CD4-positive, CD25-positive, alpha-beta regulatory T cell (primary cell): ENCODE results near the gene PPP1R1A. TPM values are rescaled to one million over a fixed set of nuclear protein-coding genes. Genes with fewer than 3 reads are reported as not detected.

Experiments used
- ATAC-seq, 2 donors: fragments of 150-1000 bp; cut with Tn5 transposase; one replicate each; pipeline ENCODE4 v1.10.0; 2021; ENCODE audit warnings: low read depth in 2 of 2, moderate number of reproducible peaks in 2 of 2, moderate library complexity in 1 of 2
- DNase-seq, 3 donors: peaks; one replicate each; pipeline versions ENCODE4 v3.0.0 to v3.0.0-alpha.2; 2012 to 2022; ENCODE audit warnings: mixed read lengths in 1 of 3
- H3K27ac ChIP-seq: one replicate; pipeline ENCODE4 v1.7.0; 2013; ENCODE audit warnings: mild to moderate bottlenecking, low read length; ENCODE audit not compliant: insufficient read depth, poor library complexity, severe bottlenecking
- H3K27me3 ChIP-seq: one replicate; pipeline ENCODE4 v1.7.0; 2013; ENCODE audit warnings: low read length; ENCODE audit not compliant: control insufficient read depth, insufficient read depth
- H3K36me3 ChIP-seq: one replicate; pipeline ENCODE4 v1.7.0; 2013; ENCODE audit warnings: mild to moderate bottlenecking, low read length, moderate library complexity; ENCODE audit not compliant: control insufficient read depth, insufficient read depth
- H3K4me1 ChIP-seq: 2 replicates; pipeline ENCODE4 v1.7.0; 2013; ENCODE audit warnings: mild to moderate bottlenecking, low read length; ENCODE audit not compliant: insufficient read depth, control insufficient read depth, poor library complexity, severe bottlenecking
- H3K4me3 ChIP-seq: one replicate; pipeline ENCODE4 v1.7.0; 2013; ENCODE audit warnings: low read depth, mild to moderate bottlenecking, low read length, moderate library complexity
- H3K9me3 ChIP-seq, 2 experiments: 1 replicate in 1 of 2; 2 replicates in 1 of 2; pipeline ENCODE4 v1.7.0; 2013; ENCODE audit warnings: low read length in 2 of 2, mild to moderate bottlenecking in 1 of 2, moderate library complexity in 1 of 2; ENCODE audit not compliant: control insufficient read depth in 2 of 2
- H3K27ac Mint-ChIP-seq, 3 donors: one replicate each; pipeline ENCODE4 v1.8.0; 2020 to 2022; ENCODE audit warnings: mild to moderate bottlenecking in 3 of 3, mixed read lengths in 3 of 3, moderate library complexity in 2 of 3
- H3K27me3 Mint-ChIP-seq: one replicate; pipeline ENCODE4 v1.8.0; 2022; ENCODE audit warnings: mild to moderate bottlenecking, mixed read lengths
- H3K36me3 Mint-ChIP-seq: one replicate; pipeline ENCODE4 v1.8.0; 2020; ENCODE audit warnings: mixed read lengths
- H3K4me1 Mint-ChIP-seq, 4 donors: one replicate each; pipeline ENCODE4 v1.8.0; 2020 to 2022; ENCODE audit warnings: mixed read lengths in 4 of 4, mild to moderate bottlenecking in 1 of 4
- H3K4me3 Mint-ChIP-seq, 4 donors: one replicate each; pipeline ENCODE4 v1.8.0; 2020 to 2022; ENCODE audit warnings: mild to moderate bottlenecking in 4 of 4, mixed read lengths in 4 of 4, moderate library complexity in 3 of 4
- H3K9me3 Mint-ChIP-seq, 7 donors: one replicate each; pipeline ENCODE4 v1.8.0; 2020 to 2022; ENCODE audit warnings: mixed read lengths in 7 of 7, mild to moderate bottlenecking in 3 of 7, moderate library complexity in 2 of 7
- polyA plus RNA-seq, 4 donors: library from polyadenylated mRNA; unstranded; fragments of 300-500 nt; fragmentation: Illumina TruSeq; gene quantifications; one replicate each; pipeline ENCODE4 v1.2.3, GENCODE V29; 2021
- total RNA-seq: library from RNA; stranded (reverse); gene quantifications from one replicate; pipeline ENCODE4 v1.2.3, GENCODE V29; 2022

The PPP1R1A gene
- total and polyA plus RNA-seq, 5 donors from 2014 or later: not detected

GRCh38 chr12:54543526-54543925, 44.9 kb downstream of the PPP1R1A start:
- Mint-ChIP-seq H3K27ac (no peak overlapping the region), H3K36me3 (peaks cover 46% of the 10 kb centered on the region)

DNA sequence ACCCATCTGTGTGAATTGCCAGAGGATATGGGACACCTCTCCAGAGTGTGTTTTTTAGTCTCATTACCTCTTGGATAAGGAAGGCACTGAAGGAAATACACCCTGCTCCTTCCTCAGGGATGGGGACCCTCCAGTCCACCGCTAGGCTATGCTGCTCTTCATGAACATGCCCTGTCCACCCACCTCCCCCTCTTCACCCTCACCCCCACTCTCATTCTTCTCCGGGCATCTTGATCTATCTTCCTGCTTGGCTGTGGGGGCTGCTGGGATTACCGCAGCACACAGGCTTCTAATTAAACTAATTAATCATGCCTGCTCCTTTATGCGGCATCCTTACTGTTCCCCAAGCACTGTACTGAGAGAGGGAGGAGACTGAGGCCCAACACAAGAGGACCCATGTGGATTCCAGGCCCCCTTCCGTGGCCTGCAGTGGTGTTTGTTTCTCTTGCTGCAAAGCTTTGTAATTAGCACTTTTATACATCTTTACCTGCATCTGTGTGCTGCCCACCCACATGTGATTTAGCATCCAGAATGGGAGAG, 46.6 kb downstream of the PPP1R1A start:
- Mint-ChIP-seq H3K27ac (no peak overlapping the region), H3K27me3 (no peaks in the 10 kb centered on the region), H3K36me3 (peaks cover 61% of the 10 kb centered on the region), H3K9me3 (no peaks in the 10 kb centered on the region), H3K4me3 (no peak overlapping the region), H3K4me1 (peaks cover under 1 to 6% (median under 1%) of the 10 kb centered on the region in 4 donors)
- H3K27ac ChIP-seq: no peak overlapping the region
- no peaks in the 10 kb centered on the region for H3K9me3 ChIP-seq
- H3K4me3 ChIP-seq: no peak overlapping the region
- H3K36me3 ChIP-seq: peaks cover 82% of the 10 kb centered on the region
- H3K4me1 ChIP-seq: no peaks in the 10 kb centered on the region
- DNase-seq: no peak
- H3K27me3 ChIP-seq: no peaks in the 10 kb centered on the region
- no peak for ATAC-seq

More at GRCh38 chr12:54543526-54543925, 44.9 kb downstream of the PPP1R1A start:
- H3K27me3 ChIP-seq: no peaks in the 10 kb centered on the region
- Mint-ChIP-seq H3K9me3 (no peaks in the 10 kb centered on the region), H3K4me3 (no peak overlapping the region), H3K27me3 (no peaks in the 10 kb centered on the region), H3K4me1 (peaks cover 2 to 8% (median 6%) of the 10 kb centered on the region in 4 donors)
- H3K36me3 ChIP-seq: peaks cover 66% of the 10 kb centered on the region
- no peak overlapping the region for H3K4me3 ChIP-seq
- H3K4me1 ChIP-seq: no peaks in the 10 kb centered on the region
- H3K27ac ChIP-seq: no peak overlapping the region
- no peak for DNase-seq
- ATAC-seq: no peak
- no peaks in the 10 kb centered on the region for H3K9me3 ChIP-seq

- H3K9me3 ChIP-seq: no peaks in the 10 kb centered on the region
- peaks cover 0 to 2% (median 0%) of the 10 kb centered on the region in 4 donors for H3K4me1 Mint-ChIP-seq
- no peaks in the 10 kb centered on the region for H3K4me1 ChIP-seq
- peaks cover 79% of the 10 kb centered on the region for H3K36me3 Mint-ChIP-seq
- peaks cover 99% of the 10 kb centered on the region for H3K36me3 ChIP-seq
- no peak overlapping the region for H3K27ac ChIP-seq
- no peak for DNase-seq
- H3K9me3 Mint-ChIP-seq: no peaks in the 10 kb centered on the region
- H3K27me3 ChIP-seq: no peaks in the 10 kb centered on the region
- H3K4me3 Mint-ChIP-seq: no peak overlapping the region
- no peak overlapping the region for H3K4me3 ChIP-seq
- ATAC-seq: no peak
- H3K27ac Mint-ChIP-seq: peak overlapping the region; percentile 12 to 60 (median 54)
- no peaks in the 10 kb centered on the region for H3K27me3 Mint-ChIP-seq
These were observed 50.2 kb downstream of the PPP1R1A start for GRCh38 chr12:54538136-54538700.

GRCh38 chr12:54535474-54535873, 53.0 kb downstream of the PPP1R1A start:
- Mint-ChIP-seq H3K4me3 (no peak overlapping the region), H3K36me3 (peaks cover 90% of the 10 kb centered on the region), H3K27ac (peak overlapping the region in 2 of 3 donors; percentile 6 to 80), H3K9me3 (no peaks in the 10 kb centered on the region), H3K4me1 (peaks cover 0 to 5% (median 1%) of the 10 kb centered on the region in 4 donors), H3K27me3 (no peaks in the 10 kb centered on the region)
- H3K27me3 ChIP-seq: no peaks in the 10 kb centered on the region
- H3K4me1 ChIP-seq: no peaks in the 10 kb centered on the region
- peaks cover 98% of the 10 kb centered on the region for H3K36me3 ChIP-seq
- no peaks in the 10 kb centered on the region for H3K9me3 ChIP-seq
- no peak overlapping the region for H3K4me3 ChIP-seq
- ATAC-seq (no peak), DNase-seq (no peak)
- no peak overlapping the region for H3K27ac ChIP-seq

DNA sequence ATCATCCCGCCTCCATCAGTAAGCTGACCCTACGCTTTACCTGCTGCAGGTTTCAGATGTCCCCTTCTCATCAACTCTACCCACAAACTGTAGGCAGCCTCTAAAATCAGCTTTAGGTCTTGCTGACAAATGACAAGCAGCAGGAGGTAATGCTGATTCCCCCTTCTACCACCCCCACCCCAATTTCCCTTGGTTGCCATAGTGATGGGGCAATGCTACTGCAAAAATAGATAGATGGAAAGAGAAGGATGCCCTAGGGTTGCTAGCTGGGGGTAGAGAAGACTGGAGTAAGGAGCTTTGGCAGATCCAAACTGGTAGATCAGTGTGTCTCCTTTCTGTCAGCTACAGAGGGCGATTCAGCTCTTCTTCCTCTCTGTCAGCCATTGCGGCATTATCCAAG, 58.9 kb downstream of the PPP1R1A start:
- H3K4me1 Mint-ChIP-seq: peaks cover 0 to 9% (median 7%) of the 10 kb centered on the region in 4 donors
- no peaks in the 10 kb centered on the region for H3K27me3 Mint-ChIP-seq
- H3K4me1 ChIP-seq: no peaks in the 10 kb centered on the region
- H3K4me3 ChIP-seq: no peak overlapping the region
- no peak overlapping the region for H3K27ac ChIP-seq
- H3K9me3 Mint-ChIP-seq: no peaks in the 10 kb centered on the region
- no peaks in the 10 kb centered on the region for H3K27me3 ChIP-seq
- DNase-seq: no peak
- no peak overlapping the region for H3K27ac Mint-ChIP-seq
- no peaks in the 10 kb centered on the region for H3K9me3 ChIP-seq
- H3K36me3 ChIP-seq: peaks cover 98% of the 10 kb centered on the region
- no peak overlapping the region for H3K4me3 Mint-ChIP-seq
- ATAC-seq: no peak
- H3K36me3 Mint-ChIP-seq: peaks cover 82% of the 10 kb centered on the region

Other genes starting within 250 kb of the PPP1R1A start
- gene GPR84, start 224.2 kb downstream of the PPP1R1A start, total RNA-seq: not detected
- gene GPR84, start 224.2 kb downstream of the PPP1R1A start, polyA plus RNA-seq: not detected
- gene ZNF385A, start 203.9 kb downstream of the PPP1R1A start, total RNA-seq: 0.86 TPM
- gene ZNF385A, start 203.9 kb downstream of the PPP1R1A start, polyA plus RNA-seq: under 1 TPM in 2 of 4 donors, not detected in 2; 0.14 to 0.17 TPM
- 57.4 TPM for gene ITGA5, start 169.4 kb downstream of the PPP1R1A start, total RNA-seq
- 10 to 100 TPM; 18.6 to 31.8 (median 23.7) TPM for gene ITGA5, start 169.4 kb downstream of the PPP1R1A start, polyA plus RNA-seq
- gene GTSF1, start 115.1 kb downstream of the PPP1R1A start, total RNA-seq: 3.0 TPM
- 10 to 100 TPM; 12.7 to 30.3 (median 18.4) TPM for gene GTSF1, start 115.1 kb downstream of the PPP1R1A start, polyA plus RNA-seq
- 142 TPM for gene NCKAP1L, start 90.9 kb downstream of the PPP1R1A start, total RNA-seq
- 100 to 1,000 TPM in 2 of 4 donors, 10 to 100 TPM in 2; 91.3 to 138 (median 115) TPM for gene NCKAP1L, start 90.9 kb downstream of the PPP1R1A start, polyA plus RNA-seq
- 19.4 TPM for gene PDE1B, start 39.1 kb downstream of the PPP1R1A start, total RNA-seq
- 1 to 10 TPM in 1 of 4 donors, under 1 TPM in 2, not detected in 1; 0.44 to 2.3 (median 0.67) TPM for gene PDE1B, start 39.1 kb downstream of the PPP1R1A start, polyA plus RNA-seq
- gene LACRT, start 46.2 kb upstream of the PPP1R1A start, total RNA-seq: not detected
- not detected for gene LACRT, start 46.2 kb upstream of the PPP1R1A start, polyA plus RNA-seq
- not detected for gene DCD, start 59.7 kb upstream of the PPP1R1A start, total RNA-seq
- gene DCD, start 59.7 kb upstream of the PPP1R1A start, polyA plus RNA-seq: not detected